Suppressor macrophage treated with lipopolysaccharide for 4 hours (primary cell): Measurements from ENCODE around the gene GEN1.

Source experiments
- DNase-seq: peaks from one replicate; pipeline ENCODE4 v3.0.0-alpha.2; 2020

The GEN1 gene

GRCh38 chr2:17753803-17754663, at the start of gene GEN1, which contains the start of gene SMC6:
Gene GEN1, plus strand, starts transcription at chr2:17754138. Its CDS starts 5,806 bp downstream, at chr2:17759944.
Gene SMC6, minus strand, starts transcription at chr2:17753810. Its CDS starts 7,864 bp downstream, at chr2:17745946.
- DNase-seq, result peak; percentile 96

- no peak for DNase-seq
Measured at GRCh38 chr2:17706845-17707244, 47.1 kb upstream of the GEN1 start.

- no peak for DNase-seq
Measured at GRCh38 chr2:17708501-17708900, 45.4 kb upstream of the GEN1 start.

- DNase-seq, result no peak
Measured at GRCh38 chr2:17709897-17710296, 44.0 kb upstream of the GEN1 start.

- no peak for DNase-seq
Measured at GRCh38 chr2:17710547-17711248, 43.2 kb upstream of the GEN1 start.

GRCh38 chr2:17713291-17713690, 40.6 kb upstream of the GEN1 start:
- DNase-seq, result no peak

GRCh38 chr2:17717666-17718065, 36.3 kb upstream of the GEN1 start:
- no peak for DNase-seq

GRCh38 chr2:17718689-17719088, 35.2 kb upstream of the GEN1 start:
- no peak for DNase-seq

GRCh38 chr2:17719562-17720371, 34.2 kb upstream of the GEN1 start:
- peak; percentile 44 for DNase-seq

- no peak for DNase-seq
Measured at GRCh38 chr2:17728210-17728609, 25.7 kb upstream of the GEN1 start.

- no peak for DNase-seq
Measured at GRCh38 chr2:17729880-17730279, 24.1 kb upstream of the GEN1 start.

GRCh38 chr2:17733599-17733998, 20.3 kb upstream of the GEN1 start:
- DNase-seq, result no peak

GRCh38 chr2:17735864-17736263, 18.1 kb upstream of the GEN1 start:
- no peak for DNase-seq

GRCh38 chr2:17736989-17737388, 16.9 kb upstream of the GEN1 start:
- no peak for DNase-seq

- DNase-seq, result no peak
Measured at GRCh38 chr2:17740203-17740602, 13.7 kb upstream of the GEN1 start.

- DNase-seq, result no peak
Measured at GRCh38 chr2:17747684-17748452, 6.1 kb upstream of the GEN1 start.

- DNase-seq, result no peak
Measured at GRCh38 chr2:17748745-17749144, 5.2 kb upstream of the GEN1 start.

- no peak for DNase-seq
Measured at GRCh38 chr2:17749753-17750438, 4.0 kb upstream of the GEN1 start.

GRCh38 chr2:17752246-17752645, 1.7 kb upstream of the GEN1 start:
- no peak for DNase-seq

- DNase-seq, result peak; percentile 34
Measured at GRCh38 chr2:17752892-17753802, 791 bp upstream of the GEN1 start.
